HepG2 (cell line): ENCODE results near the gene PXDC1. TPM values are rescaled to one million over a fixed set of nuclear protein-coding genes. Genes with fewer than 3 reads are reported as not detected.

ENCODE experiments used
- ATAC-seq: fragments of 200-7000 bp; cut with Tn5 transposase; 3 replicates; pipeline ENCODE4 v1.9.1; 2020; ENCODE audit warnings: mild to moderate bottlenecking, moderate library complexity
- BruUV-seq: library from RNA; stranded (reverse); fragments of 400-500 nt; replicated peaks from 2 replicates; lab custom pipeline; 2021; lab: Mats Ljungman, UMichigan
- CTCF ChIA-PET: fragments of 300-600 bp; formaldehyde crosslinking; extraction: SDS; loops from one replicate; lab custom pipeline; 2021; ENCODE audit warnings: low total read pairs, inconsistent platforms, low intra/inter-chr PET ratio; lab: Yijun Ruan, JAX
- POLR2A ChIA-PET: fragments of 350-600 bp; sonication (Branson Sonifier 250); formaldehyde crosslinking; loops from one replicate; lab custom pipeline; 2020; ENCODE audit warnings: antibody characterized with exemption, inconsistent platforms; lab: Yijun Ruan, JAX
- DNase-seq: peaks from one replicate; pipeline ENCODE4 v3.0.0-alpha.2; 2015; ENCODE audit warnings: low spot score
- FAIRE-seq: peaks from 3 replicates; lab custom pipeline; 2011; peaks lifted over from hg19 to GRCh38; lab: Jason Lieb, UNC
- H2AFZ ChIP-seq: one replicate; pipeline ENCODE4 v1.6.1; 2011; ENCODE audit warnings: low read length, inconsistent platforms
- H3K27ac ChIP-seq: fragments of 300-600 bp; 3 replicates; pipeline ENCODE4 v1.8.0; 2011; ENCODE audit warnings: mixed run types, mild to moderate bottlenecking, mixed read lengths, low read length, inconsistent platforms; ENCODE audit not compliant: insufficient read depth; ENCODE audit errors: extremely low read length
- H3K27me3 ChIP-seq, 2 experiments: fragments of 200-600 bp in 1 of 2; 2 replicates in 1 of 2; 3 replicates in 1 of 2; pipeline versions ENCODE4 v1.6.0 to v1.8.0; 2011; ENCODE audit warnings: low read length in 2 of 2, mild to moderate bottlenecking in 2 of 2, moderate library complexity in 2 of 2, inconsistent platforms in 1 of 2; ENCODE audit not compliant: insufficient read depth in 2 of 2, control insufficient read depth in 1 of 2
- H3K36me3 ChIP-seq, 2 experiments: fragments of 200-600 bp in 1 of 2; replicated peaks in 1 of 2; 2 replicates in 1 of 2; 3 replicates in 1 of 2; pipeline versions ENCODE4 v1.5.1 to v1.8.0; 2011; ENCODE audit warnings: low read length in 2 of 2, inconsistent platforms in 1 of 2; ENCODE audit not compliant: insufficient read depth in 2 of 2, control insufficient read depth in 1 of 2
- H3K4me1 ChIP-seq: 2 replicates; pipeline ENCODE4 v1.5.1; 2012; ENCODE audit warnings: low read length, inconsistent platforms; ENCODE audit not compliant: insufficient read depth
- H3K4me2 ChIP-seq: 2 replicates; pipeline ENCODE4 v1.6.0; 2011; ENCODE audit warnings: low read depth, low read length, inconsistent platforms
- H3K4me3 ChIP-seq, 3 experiments: fragments of 200-600 bp in 1 of 3; sonication (generic), shearing (Covaris generic) in 1 of 3; replicated peaks in 1 of 3; 2 replicates each; pipeline ENCODE4 v1.5.1; 2011 to 2016; ENCODE audit warnings: low read length in 3 of 3, inconsistent platforms in 2 of 3, low read depth in 2 of 3, mild to moderate bottlenecking in 2 of 3, control low read depth in 1 of 3, mixed read lengths in 1 of 3; ENCODE audit not compliant: insufficient read depth in 1 of 3
- H3K79me2 ChIP-seq: one replicate; pipeline ENCODE4 v1.6.1; 2011; ENCODE audit warnings: low read length, inconsistent platforms; ENCODE audit not compliant: insufficient read depth
- H3K9ac ChIP-seq: 2 replicates; pipeline ENCODE4 v1.6.0; 2011; ENCODE audit warnings: mild to moderate bottlenecking, low read depth, low read length, inconsistent platforms; ENCODE audit not compliant: insufficient read depth
- H3K9me3 ChIP-seq: 2 replicates; pipeline ENCODE4 v1.5.1; 2012; ENCODE audit warnings: mild to moderate bottlenecking, low read length
- H4K20me1 ChIP-seq: 2 replicates; pipeline ENCODE4 v1.6.0; 2011; ENCODE audit warnings: inconsistent platforms, mild to moderate bottlenecking, low read length, moderate library complexity; ENCODE audit not compliant: insufficient read depth
- BRCA1 ChIP-seq: sonication (generic); formaldehyde crosslinking; IDR thresholded peaks from 2 replicates; pipeline ENCODE4 v1.4.0; 2020; ENCODE audit warnings: missing genetic modification reagents
- CAMTA2 ChIP-seq: sonication (generic); formaldehyde crosslinking; IDR thresholded peaks from 2 replicates; pipeline ENCODE4 v1.4.0; 2020; ENCODE audit warnings: mild to moderate bottlenecking, missing genetic modification reagents, borderline replicate concordance
- CBX1 ChIP-seq: IDR thresholded peaks from one replicate; pipeline ENCODE4 v1.6.1; 2016; ENCODE audit warnings: antibody characterized with exemption, low read depth
- HNF1A ChIP-seq, 2 experiments: sonication (generic) in 1 of 2; formaldehyde crosslinking in 1 of 2; IDR thresholded peaks; 2 replicates each; pipeline versions ENCODE4 v1.4.0 to v1.6.1; 2016 to 2020; ENCODE audit warnings: borderline replicate concordance in 1 of 2, low read depth in 1 of 2, mild to moderate bottlenecking in 1 of 2, missing genetic modification reagents in 1 of 2
- MAFF ChIP-seq: IDR thresholded peaks from 2 replicates; pipeline ENCODE4 v1.6.1; 2011; ENCODE audit warnings: low read depth, low read length, improper control_type of control experiment
- NBN ChIP-seq: fragments of 450-650 bp; conservative IDR thresholded peaks from 2 replicates; pipeline ENCODE4 v1.6.1; 2017
- THYN1 ChIP-seq: sonication (generic); formaldehyde crosslinking; IDR thresholded peaks from 2 replicates; pipeline ENCODE4 v1.8.1; 2023; ENCODE audit warnings: low read depth, mild to moderate bottlenecking, moderate library complexity, missing genetic modification reagents, borderline replicate concordance
- ZGPAT ChIP-seq: IDR thresholded peaks from 2 replicates; pipeline ENCODE4 v1.6.1; 2016; ENCODE audit warnings: mild to moderate bottlenecking
- ZNF441 ChIP-seq: sonication (generic); formaldehyde crosslinking; IDR thresholded peaks from 2 replicates; pipeline ENCODE4 v1.7.0; 2021; ENCODE audit warnings: missing genetic modification reagents, borderline replicate concordance
- ZNF510 ChIP-seq: sonication (generic); formaldehyde crosslinking; IDR thresholded peaks from 2 replicates; pipeline ENCODE4 v1.4.0; 2020; ENCODE audit warnings: low read depth, mild to moderate bottlenecking, missing genetic modification reagents
- ZNF556 ChIP-seq: sonication (generic); formaldehyde crosslinking; IDR thresholded peaks from 2 replicates; pipeline ENCODE4 v1.4.0; 2020; ENCODE audit warnings: mild to moderate bottlenecking, missing genetic modification reagents, borderline replicate concordance
- ZNF619 ChIP-seq: sonication (generic); formaldehyde crosslinking; IDR thresholded peaks from 2 replicates; pipeline ENCODE4 v1.4.0; 2020; ENCODE audit warnings: mild to moderate bottlenecking, missing genetic modification reagents
- ZNF747 ChIP-seq: sonication (generic); formaldehyde crosslinking; IDR thresholded peaks from 2 replicates; pipeline ENCODE4 v1.8.1; 2023; ENCODE audit warnings: missing genetic modification reagents, mild to moderate bottlenecking, borderline replicate concordance
- ZNF816 ChIP-seq: sonication (generic); formaldehyde crosslinking; IDR thresholded peaks from 2 replicates; pipeline ENCODE4 v1.8.0; 2022; ENCODE audit warnings: missing genetic modification reagents, mild to moderate bottlenecking, borderline replicate concordance
- WGBS: methylation state at CpG from one replicate; pipeline ENCODE4 v1.1.6; 2017; ENCODE audit warnings: low lambda C conversion rate; 5-methylcytosine and 5-hydroxymethylcytosine counted together
- in situ Hi-C: cut with HindIII; loops from 2 replicates; pipeline ENCODE4 v1.10.0; 2017; ENCODE audit warnings: low pct_unique_long_range_greater_than_20kb; ENCODE audit not compliant: extremely low pct_ligation_motif_present
- intact Hi-C: fragments of 100-400 bp; cut with micrococcal nuclease; formaldehyde crosslinking; loops from one replicate; pipeline ENCODE4 v1.10.0; 2022; ENCODE audit not compliant: unreplicated experiment
- polyA plus RNA-seq, 8 experiments: library from polyadenylated mRNA; depleted of rRNA in 3 of 8; stranded (reverse) in 7 of 8; unstranded in 1 of 8; fragments of >200 nt; fragmentation: Illumina TruSeq in 4 of 8; extraction: Trizol in 4 of 8; gene quantifications; 2 replicates each; pipeline versions ENCODE4 v1.2.1 to v1.2.3, GENCODE V29; 2011 to 2016; ENCODE audit warnings: low read depth in 4 of 8, missing spikeins in 1 of 8, mixed read lengths in 1 of 8; ENCODE audit not compliant: insufficient read depth in 1 of 8
- total RNA-seq, 5 experiments: library from RNA; depleted of rRNA; stranded (reverse); fragments of >200 nt; fragmentation: Illumina TruSeq; extraction: Trizol; gene quantifications; 2 replicates each; pipeline ENCODE4 v1.2.3, GENCODE V29; 2016; ENCODE audit warnings: low read depth in 1 of 5

The PXDC1 gene
- total and polyA plus RNA-seq, 2 of the 13 experiments (the other 11 are each of a cell fraction or from before 2014, with no cell fraction given): 32.4 to 34.7 TPM

GRCh38 chr6:3786141-3786540 is 34.6 kb upstream of the PXDC1 start:
- FAIRE-seq (no peak), ATAC-seq (no peak), DNase-seq (no peak)
- Histone ChIP-seq H3K36me3 (no peaks in the 10 kb centered on the region; a peak in 1 of 5 replicates), H2AFZ (no peak overlapping the region), H3K79me2 (peaks cover 8% of the 10 kb centered on the region), H3K9me3 (no peaks in the 10 kb centered on the region), H4K20me1 (no peaks in the 10 kb centered on the region), H3K9ac (no peak overlapping the region), H3K4me3 (no peak overlapping the region), H3K27me3 (no peaks in the 10 kb centered on the region), H3K27ac (no peak overlapping the region), H3K4me1 (peaks cover 89% of the 10 kb centered on the region), H3K4me2 (no peak overlapping the region)
- in situ Hi-C loops (loop anchor here (5.0 kb wide), 1 partner anchor 34 kb away; the partner anchor contains the start of gene PXDC1), intact Hi-C loops (loop anchor here (5.0 kb wide), 1 partner anchor 41 kb away; no protein-coding TSS in a partner anchor)
- WGBS: 97% methylated on average over 4 of the region's 4 CpGs
- no TSS peak for BruUV-seq
- ChIA-PET CTCF (no interaction called here), POLR2A (interaction anchor here (1.0 to 5.5 kb wide), 4 partner anchors 11 to 37 kb away, joined by 5 to 40 read pairs (median 27); partner anchors contain the start of gene PXDC1)
- TF ChIP-seq ZNF556 (CRISPR knock-in tag): no peak
- no peak for TF ChIP-seq ZNF619 (CRISPR knock-in tag)
- no peak for TF ChIP-seq CAMTA2
- TF ChIP-seq NBN: no peak
- TF ChIP-seq THYN1 (CRISPR knock-in tag): no peak
- no peak for TF ChIP-seq HNF1A (IDR thresholded peaks at IDR 0.05; ENCODE audit: low read depth)
- no peak for TF ChIP-seq HNF1A (CRISPR knock-in tag; IDR thresholded peaks at IDR 0.05; ENCODE audit: borderline replicate concordance)
- no peak for TF ChIP-seq CBX1
- no peak for TF ChIP-seq BRCA1 (CRISPR knock-in tag)
- TF ChIP-seq ZGPAT (CRISPR knock-in tag): no peak
- no peak for TF ChIP-seq ZNF816 (CRISPR knock-in tag)
- no peak for TF ChIP-seq MAFF
- TF ChIP-seq ZNF510 (CRISPR knock-in tag): no peak
- no peak for TF ChIP-seq ZNF441 (CRISPR knock-in tag)
- no peak for TF ChIP-seq ZNF747 (CRISPR knock-in tag)
